HG03175 (cell line): ENCODE data around the gene TMTC2.
"Not testable (repeated sequence)": the region's sequence is repeated elsewhere in the genome, so short reads cannot be mapped to it uniquely, and the experiment has no call there.

ENCODE experiments used
- ATAC-seq: cut with Tn5 transposase; IDR thresholded peaks from one replicate; pipeline ENCODE4 v1.9.1; 2021; ENCODE audit warnings: mild to moderate bottlenecking, moderate library complexity; ENCODE audit not compliant: unreplicated experiment

The TMTC2 gene

DNA sequence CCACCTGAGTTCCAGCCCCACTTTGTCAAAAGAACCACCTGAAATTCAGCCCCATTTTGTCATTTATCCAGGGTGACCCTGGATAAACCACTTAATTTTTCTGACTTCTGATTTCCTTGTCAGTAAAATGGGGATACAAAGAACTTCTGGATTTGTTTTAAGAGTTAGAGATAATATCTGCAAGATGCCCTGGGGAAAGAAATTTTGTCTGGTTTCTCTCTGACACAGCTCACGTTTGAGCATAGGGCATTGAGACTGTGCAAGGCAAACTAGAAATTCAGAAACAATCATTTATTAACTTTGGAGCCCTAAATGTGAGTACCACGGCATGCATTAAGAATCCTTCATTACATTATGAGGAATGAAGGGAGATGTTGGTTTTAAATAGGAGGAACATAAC lies 37.2 kb downstream of the TMTC2 start:
- no peak for ATAC-seq

DNA sequence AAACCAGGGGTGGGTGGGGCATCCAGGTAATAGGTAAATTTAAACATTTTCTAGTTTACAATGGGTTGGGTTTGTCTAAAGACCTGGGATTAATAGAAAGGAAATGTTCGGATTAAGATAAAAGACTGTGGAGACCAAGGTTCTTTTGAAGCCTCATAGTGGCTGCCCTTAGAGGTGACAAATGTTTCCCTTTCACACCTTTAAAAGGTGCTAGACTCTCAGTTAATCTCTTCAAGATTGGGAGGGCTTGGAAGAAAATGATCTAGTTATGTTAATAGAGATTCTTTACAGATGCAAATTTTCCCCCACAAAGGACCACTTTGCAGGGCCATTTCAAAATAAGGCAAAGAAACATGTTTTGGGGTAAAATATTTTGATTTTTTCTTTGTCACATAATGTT lies 39.0 kb downstream of the TMTC2 start:
- no peak for ATAC-seq

DNA sequence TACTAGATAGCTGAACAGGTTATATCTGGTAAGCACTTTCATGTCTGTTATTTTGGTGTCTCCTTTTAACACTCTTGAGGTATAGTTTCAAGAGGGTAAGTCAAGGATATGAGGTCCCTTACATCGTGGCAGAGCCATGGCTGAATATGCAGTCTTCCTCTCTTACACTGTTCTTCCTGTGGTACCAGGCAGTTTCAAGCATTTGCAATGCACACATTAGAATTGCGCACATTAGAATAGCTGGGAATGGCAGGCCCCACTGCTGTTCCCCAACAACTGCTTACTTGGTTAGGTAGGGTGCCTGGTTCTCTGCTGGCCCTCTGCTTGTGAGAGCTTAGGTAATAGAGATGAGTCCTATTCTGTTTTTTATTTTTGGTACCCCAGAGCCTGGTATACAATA lies 41.2 kb downstream of the TMTC2 start:
- ATAC-seq = no peak

DNA sequence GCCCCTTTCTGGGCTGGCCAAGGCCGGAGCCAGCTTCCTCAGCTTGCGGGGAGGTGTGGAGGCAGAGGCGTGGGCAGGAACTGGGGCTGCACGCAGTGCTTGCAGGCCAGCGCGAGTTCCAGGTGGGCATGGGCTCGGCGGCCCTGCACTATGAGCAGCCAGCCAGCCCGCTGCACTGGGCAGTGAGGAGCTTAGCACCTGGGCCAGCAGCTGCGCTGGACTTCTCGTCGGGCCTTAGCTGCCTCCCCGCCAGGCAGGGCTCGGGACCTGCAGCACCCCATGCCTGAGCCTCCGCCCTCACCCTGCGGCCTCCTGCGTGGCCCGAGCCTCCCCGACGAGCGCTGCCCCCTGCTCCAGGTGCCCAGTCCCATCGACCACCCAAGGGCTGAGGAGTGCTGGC lies 42.0 kb downstream of the TMTC2 start:
- no peak for ATAC-seq

DNA sequence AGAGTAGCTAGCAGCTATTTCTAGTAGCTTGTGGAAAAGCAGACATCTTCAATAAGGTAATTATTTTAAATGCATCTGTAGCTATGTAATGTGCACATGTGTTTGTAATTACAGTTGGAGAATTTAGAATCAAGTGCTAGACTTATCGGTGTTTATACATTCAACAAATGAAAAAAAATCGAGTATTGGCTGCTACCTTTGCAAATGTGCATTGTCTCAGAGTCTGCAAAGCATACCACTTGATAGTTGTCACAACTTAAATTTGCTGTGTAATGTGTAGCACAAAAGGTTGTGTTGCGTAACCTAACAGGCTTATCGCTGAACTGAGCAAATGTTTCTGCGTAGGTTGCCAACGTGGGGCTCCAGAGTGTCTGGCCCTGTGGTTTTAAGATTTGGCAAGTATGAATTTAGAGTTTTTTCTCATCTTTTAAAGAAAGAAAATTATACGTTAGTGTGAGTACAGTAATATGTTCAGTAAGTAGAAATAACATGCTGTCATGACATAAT lies 44.3 kb downstream of the TMTC2 start:
- no peak for ATAC-seq

DNA sequence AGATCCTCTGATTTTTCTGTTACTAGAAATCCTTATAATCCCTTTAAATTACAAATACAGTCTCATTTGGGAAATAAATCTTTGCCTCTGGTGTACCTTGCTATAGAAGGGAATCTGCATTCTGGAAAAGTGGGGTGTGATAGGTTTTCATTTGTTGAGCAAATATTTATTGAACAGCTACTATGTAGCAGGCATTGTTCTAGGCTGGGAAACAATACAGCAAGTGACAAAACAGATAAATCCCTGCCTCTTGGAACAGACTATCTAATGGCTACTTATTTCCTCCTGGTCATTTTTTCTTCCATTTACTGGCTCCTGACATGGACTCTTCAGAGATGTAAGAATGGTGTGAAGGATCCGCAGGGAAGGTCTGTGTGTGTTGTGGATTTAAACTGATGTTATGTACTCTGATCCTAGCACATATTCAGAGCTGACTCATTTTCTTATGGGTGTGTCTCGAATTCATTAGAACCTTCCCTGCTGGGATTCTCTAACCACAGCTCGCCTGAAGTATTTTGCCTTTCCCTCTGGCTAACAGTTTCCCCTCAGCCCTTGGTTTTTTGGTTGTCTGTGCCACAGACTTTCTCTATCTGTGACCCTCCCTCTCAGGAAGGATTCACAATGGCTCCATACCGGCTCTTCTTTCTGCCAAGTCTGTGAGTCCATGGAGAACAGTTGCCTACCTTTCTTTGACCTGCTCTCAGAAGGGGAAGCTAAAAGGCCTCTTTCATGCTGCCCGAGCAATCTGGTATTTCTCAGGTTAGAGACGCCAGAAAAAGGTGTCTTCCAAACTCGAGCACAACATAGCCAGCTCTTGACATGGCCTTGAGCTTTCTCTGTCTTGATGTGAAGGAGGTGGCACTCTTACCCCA lies 53.7 kb downstream of the TMTC2 start:
- ATAC-seq = no peak

DNA sequence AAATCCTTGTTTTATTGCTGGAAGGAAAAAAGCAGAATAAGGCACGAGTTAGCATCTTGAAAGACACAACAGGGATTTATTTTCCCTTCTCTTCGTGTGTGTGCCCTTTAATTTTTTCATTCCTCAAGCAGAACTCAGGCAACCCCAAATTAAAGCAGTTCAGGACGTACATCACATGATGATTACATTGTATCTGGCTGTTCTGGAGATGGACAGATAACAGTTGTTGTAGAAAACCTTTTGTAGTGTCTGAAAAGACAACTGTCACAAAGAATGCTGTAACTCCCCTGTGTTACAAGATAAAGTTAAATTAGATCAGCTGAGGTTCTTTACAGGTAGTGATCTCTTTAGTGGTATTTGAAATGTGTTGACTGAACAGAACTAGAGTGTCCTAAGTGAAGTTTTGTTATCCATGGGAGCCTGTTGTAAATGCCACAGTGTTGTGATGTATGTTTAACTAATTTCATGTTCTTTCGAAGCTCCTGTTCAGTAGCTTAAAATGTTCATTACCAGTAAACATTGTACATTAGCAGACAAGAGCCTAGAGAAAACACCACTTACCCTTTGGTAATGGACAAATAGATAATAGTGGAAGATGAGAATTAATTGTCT lies 58.5 kb downstream of the TMTC2 start:
- ATAC-seq = no peak

DNA sequence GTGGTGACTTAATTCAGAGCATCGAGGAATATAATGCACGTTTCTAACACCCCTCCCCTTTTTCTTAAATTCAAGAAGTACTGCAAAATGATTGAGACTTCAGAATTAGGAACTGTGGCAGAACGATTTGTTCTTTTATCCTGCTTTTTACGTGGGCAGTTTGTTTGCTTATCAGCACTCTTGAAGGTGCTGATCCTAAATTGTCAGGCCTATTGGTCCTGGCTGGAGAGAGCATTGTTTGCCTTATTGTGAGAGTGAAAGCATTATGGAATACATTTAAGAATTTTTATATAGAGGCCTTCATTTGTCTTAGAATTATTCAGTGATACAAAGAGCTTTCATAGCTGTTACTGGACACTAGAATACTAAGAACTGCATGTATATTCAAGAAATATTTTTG lies 59.1 kb downstream of the TMTC2 start:
- no peak for ATAC-seq

DNA sequence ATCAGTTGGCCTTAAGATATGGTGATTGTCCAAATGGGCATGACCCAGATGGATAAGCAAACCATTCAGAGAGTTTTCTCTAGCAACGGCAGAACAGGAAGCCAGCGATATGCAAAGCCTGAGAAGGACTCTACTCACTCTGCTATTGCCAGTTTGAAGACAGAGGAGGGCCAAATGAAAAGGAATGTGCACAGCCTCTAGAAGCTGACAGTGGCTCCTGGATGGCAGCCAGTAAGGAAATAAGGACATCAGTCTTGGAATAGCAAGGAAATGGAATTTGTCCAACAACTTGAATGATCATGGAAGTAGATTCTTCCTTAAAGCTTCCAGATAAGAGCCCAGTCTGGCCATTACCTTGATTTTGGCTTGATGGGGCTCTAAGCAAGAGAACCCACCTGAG lies 60.0 kb downstream of the TMTC2 start:
- no peak for ATAC-seq

DNA sequence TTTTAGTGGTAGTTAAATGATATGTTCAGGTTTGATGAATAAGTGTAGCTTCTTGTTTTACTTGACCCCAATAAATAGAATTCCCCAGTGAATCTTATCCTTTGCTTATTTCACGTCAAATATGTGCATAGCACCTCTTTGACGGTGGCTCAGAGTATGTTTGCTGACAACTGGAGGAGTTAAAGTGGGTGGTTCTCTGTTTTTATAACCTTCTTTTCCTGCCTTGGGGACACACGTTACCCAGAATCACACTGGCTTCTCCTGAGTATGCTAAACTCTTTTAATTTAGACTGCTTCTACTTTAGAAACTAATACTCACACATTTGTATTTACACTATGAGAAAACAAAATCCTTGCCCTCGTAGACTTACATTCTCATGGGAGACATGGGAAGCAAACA lies 62.3 kb downstream of the TMTC2 start:
- ATAC-seq = no peak

DNA sequence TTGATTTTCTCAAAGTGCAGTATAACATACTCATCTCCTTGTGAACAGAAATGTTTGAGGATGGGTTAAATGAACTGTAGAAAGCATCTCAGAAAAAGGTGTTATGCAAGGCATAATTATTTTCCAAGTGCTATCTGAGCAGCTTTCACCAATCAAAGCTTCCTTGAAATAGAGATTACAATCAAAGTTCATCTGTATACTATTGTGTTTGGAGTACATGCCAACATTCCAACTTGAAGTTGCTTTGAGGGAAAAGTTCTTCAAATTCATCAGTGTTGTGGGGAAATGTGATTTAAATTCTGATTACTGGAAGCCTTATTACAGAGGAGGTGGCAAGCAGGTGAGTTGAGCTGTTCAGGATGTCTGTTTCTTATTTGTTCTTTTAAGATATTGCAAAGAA lies 68.2 kb downstream of the TMTC2 start:
- no peak for ATAC-seq

DNA sequence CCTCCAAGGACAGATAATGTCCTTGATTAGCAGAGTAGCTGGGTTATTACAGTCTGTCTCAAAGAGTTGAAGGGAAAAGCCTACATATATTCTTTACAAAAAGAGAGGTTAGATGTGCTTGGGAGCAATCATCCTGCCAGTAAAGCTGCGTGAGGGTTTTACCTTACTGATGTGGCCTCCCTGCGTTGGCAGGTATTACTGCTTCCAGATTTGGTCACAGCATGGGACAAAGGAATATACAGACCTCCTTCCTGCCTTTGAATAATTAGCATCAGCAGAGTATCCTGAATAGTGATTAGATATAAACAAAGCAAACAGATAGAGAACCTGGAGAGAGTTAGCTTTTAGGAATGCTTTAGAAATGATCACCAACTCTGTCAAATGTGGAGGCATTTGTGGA lies 69.6 kb downstream of the TMTC2 start:
- ATAC-seq = no peak

DNA sequence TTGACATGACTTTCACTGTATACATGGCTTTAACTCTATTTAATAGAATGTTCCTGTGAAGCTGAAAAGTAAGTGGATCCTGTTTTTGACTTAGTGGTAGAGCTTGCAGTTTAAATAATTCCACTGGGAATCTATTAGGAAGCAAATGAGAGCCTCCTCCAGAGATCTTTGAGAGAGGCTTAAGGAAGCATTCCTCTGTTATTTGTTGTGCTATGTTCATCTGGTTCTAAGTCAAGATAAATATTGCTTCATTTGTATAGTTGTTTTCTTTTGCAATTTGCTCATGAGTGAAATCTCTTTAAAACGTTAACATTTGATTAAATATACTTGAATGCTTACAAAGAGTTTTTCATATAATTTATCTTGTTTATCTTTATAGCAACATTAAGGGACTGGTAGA lies 70.4 kb downstream of the TMTC2 start:
- ATAC-seq = no peak

DNA sequence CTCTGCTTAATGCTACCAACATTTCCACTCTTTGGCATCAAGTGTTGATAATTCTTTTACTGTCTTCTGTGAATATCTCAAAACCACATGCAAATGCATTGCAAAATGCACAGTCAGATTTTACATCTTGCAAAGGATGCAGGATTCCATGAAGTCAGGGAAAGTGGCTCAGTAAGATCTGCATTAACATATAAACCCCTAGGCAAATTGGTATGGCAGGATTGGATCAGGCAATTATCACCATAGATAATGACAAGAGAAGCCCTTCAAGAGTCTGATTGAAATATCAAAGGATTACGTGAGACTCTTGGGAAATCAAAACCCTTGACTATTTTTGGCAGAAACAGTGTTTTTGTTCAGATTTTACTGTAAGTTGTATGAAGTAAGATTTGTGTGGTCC lies 71.0 kb downstream of the TMTC2 start:
- ATAC-seq = no peak

DNA sequence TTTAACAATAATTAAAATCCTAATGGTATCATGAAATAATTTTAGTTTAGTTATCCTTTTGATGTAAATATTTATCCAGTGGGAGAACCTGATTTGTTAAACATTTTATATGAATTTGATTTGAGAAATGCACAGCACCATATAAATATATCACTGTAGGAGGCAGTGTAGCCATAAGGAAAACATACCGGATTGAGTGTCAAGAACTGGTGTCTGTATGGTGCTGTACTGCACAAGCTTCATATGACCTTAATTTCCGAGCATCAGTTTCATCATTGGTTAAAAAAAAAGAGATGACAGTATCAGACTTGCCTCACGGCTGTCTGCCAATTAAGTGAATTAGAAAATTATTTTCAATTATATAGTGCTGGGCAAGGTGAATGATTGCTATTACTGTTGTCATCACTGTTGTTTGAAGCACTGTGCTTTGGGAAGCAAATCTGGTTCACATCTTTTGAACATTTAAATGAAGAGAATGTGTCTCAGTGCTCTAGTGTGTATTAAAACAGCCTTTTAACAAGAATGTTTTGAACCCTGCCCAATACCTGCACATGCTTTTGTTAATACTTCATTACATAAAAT lies 72.1 kb downstream of the TMTC2 start:
- ATAC-seq = no peak

DNA sequence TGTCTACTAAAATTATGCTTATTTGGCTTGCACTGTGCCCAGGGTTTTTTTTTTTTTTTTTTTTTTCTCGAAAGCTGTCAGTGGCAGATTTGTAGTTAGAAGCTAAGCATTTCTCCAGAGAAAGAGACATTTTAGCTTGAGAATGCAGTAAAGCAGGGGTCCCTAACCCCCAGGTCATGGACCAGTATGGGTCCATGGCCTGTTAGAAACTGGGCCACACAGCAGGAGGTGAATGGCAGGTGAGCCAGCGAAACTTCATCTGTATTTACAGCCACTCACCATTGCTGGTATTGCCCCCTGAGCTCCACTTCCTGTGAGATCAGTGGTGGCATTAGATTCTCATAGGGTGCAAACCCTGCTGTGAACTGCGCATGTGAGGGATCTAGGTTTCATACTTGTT lies 73.7 kb downstream of the TMTC2 start:
- ATAC-seq = no peak

DNA sequence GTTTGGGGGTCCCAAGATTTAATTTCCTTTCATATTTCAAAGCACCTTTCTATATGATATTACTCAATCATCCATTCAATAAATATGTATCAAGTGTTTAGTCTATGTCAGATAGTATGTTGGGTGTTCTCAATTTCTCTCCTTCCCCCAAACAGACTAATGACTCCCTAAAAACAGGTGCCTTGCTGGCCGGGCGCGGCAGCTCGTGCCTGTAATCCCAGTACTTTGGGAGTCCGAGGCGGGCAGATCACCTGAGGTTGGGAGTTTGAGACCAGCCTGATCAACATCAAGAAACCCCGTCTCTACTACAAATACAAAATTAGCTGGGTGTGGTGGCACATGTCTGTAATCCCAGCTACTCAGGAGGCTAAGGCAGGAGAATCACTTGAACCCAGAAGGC lies 78.5 kb downstream of the TMTC2 start:
- ATAC-seq = not testable (repeated sequence)

DNA sequence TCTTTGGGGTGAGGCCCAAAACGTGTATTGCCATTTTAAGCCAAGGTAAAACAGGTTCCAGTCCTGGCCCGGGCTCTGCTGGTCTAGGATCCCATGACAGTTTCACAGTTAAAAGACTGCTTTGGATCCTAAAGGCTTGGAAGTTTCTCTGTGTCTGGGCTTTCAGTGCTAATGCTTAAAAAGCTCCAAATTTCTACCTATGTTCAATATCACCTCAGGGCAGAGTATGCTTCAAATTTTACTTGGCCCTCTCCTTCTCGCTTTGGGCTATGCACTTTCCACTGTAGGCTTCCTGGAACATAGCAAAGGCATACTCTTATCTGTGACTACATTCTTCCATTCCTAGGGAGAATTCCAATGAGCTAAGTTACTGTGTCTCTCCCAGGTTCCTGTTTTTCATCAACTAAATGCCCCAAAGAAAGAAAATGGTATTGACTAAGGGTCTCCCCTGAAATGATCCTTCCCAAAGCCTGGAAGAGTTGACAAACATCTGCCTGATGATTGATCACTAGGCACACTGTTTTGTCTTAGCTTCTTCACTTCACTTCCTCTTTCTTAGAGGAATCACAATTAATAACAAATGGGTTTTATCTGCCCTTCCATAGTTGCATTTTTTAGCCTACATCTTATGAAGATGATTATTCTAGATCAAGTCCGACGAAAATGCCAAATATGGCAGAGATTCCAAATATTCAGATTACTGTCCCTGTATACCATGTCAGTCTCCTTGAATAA lies 79.4 kb downstream of the TMTC2 start:
- no peak for ATAC-seq

DNA sequence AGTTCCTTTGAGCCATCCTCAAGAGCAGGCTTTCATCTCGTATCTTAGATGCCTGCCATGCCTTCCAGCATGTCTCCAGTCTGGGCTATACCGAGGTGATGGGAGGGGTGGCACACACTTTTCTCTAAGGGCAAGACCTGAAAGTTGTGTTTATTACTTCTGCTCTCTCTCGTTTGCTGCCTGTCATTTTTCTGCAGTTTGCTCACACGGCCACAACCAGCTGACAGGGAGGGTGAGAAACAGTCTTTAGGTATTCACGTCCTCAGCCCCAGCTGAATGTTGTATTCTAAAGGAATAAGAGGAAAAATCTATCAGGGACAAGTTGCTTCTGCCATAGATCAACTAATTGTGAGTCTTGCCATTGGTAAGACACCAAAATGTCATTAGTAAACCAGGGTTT lies 88.0 kb downstream of the TMTC2 start:
- no peak for ATAC-seq

DNA sequence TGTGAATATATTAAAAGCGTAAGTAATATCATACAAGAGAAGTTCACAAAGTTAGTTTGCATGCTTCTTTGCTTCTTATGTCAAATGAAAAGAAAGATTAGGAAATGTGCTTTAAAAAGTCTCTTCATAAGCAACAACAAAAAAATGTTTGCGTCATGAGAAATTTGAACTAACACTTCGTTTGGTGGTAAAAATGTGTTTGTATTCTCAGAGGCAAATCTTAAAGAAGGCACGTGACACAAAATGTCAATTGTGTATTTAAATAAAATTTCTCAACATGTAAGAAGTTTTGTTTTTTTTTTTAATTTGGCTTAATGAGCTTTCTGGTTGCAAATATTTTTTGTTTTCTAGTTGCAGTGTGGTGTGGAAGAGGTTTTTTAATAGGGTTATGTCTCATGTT lies 93.8 kb downstream of the TMTC2 start:
- ATAC-seq = no peak

DNA sequence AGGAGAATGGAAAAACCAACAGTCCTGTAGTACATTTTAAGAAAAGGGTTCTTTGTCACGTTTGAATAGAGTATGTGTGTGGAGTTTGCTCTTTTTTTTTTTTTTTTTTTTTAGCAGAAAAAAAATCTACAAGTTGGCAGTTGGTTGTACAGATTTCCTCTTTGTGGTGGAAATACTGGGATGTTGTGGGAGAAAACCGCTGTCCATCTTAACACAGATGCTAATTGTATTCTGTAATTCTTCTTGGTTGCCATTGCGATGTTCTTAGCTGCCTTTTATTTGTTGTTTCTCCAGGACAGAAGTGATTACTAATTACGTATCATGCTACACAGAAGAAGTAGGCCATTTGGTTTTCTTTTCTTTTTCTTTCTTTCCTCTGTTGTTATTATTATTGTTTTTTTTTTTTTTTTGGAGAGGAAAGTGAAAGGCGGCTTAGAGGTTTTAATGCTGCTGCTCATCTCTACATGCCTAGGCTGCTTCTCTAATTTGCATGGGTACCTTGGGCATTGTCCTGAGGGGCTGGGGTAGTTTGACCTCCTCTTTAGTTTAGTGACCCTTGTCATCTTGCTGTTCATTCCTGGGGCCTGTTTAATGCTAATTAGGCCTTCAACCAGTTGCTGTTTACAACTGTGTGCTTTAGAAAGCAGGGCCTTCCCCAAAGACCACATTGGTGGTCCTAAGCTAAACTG lies 94.7 kb downstream of the TMTC2 start:
- ATAC-seq = no peak
